Testis (tissue), 3 donors: Measurements from ENCODE around the gene SRD5A1. TPM values are rescaled to one million over a fixed set of nuclear protein-coding genes. Genes with fewer than 3 reads are reported as not detected.

ENCODE experiments used
- DNase-seq: peaks from one replicate; pipeline ENCODE4 v3.0.0-alpha.2; 2019
- H3K27ac ChIP-seq, 2 donors: fragments of 200-600 bp; sonication (generic); one replicate each; pipeline ENCODE4 v1.5.1; 2019
- H3K27me3 ChIP-seq: fragments of 200-600 bp; sonication (generic); one replicate; pipeline ENCODE4 v1.5.1; 2019
- H3K36me3 ChIP-seq: fragments of 200-600 bp; sonication (generic); one replicate; pipeline ENCODE4 v1.5.1; 2017; ENCODE audit warnings: low read depth; ENCODE audit errors: missing control alignments
- H3K4me1 ChIP-seq: fragments of 200-600 bp; sonication (generic); one replicate; pipeline ENCODE4 v1.5.1; 2019
- H3K4me3 ChIP-seq, 2 donors: fragments of 200-600 bp; sonication (generic); one replicate each; pipeline ENCODE4 v1.5.1; 2017 to 2019
- H3K9me3 ChIP-seq: fragments of 200-600 bp; sonication (generic); one replicate; pipeline ENCODE4 v1.5.1; 2017
- CTCF ChIP-seq, 3 experiments: fragments of 450-650 bp in 2 of 3; fragments of 200-600 bp in 1 of 3; sonication (generic) in 1 of 3; IDR thresholded peaks; one replicate each; pipeline ENCODE4 v1.5.1; 2016 to 2019; ENCODE audit warnings: antibody characterized with exemption in 3 of 3, mild to moderate bottlenecking in 2 of 3, moderate library complexity in 1 of 3
- POLR2A ChIP-seq: fragments of 450-650 bp; IDR thresholded peaks from one replicate; pipeline ENCODE4 v1.6.1; 2017; ENCODE audit warnings: antibody characterized with exemption, mild to moderate bottlenecking, moderate library complexity
- WGBS, 2 donors: methylation state at CpG; one replicate each; pipeline ENCODE4 v1.1.5; 2018; 5-methylcytosine and 5-hydroxymethylcytosine counted together
- intact Hi-C: fragments of 100-400 bp; cut with DNase I; formaldehyde crosslinking; loops from one replicate; pipeline ENCODE4 v1.15.1; 2023; ENCODE audit warnings: low total_unique reads
- polyA plus RNA-seq: library from polyadenylated mRNA; stranded (reverse); fragments of 350-450 nt; fragmentation: Illumina TruSeq; extraction: RNeasy Lipid Tissue Mini Kit (QIAGEN cat#74804); gene quantifications from one replicate; pipeline ENCODE4 v1.2.3, GENCODE V29; 2014; ENCODE audit warnings: low read depth, low replicate concordance; ENCODE audit not compliant: insufficient read depth
- total RNA-seq, 2 donors: library from RNA; depleted of rRNA; stranded (reverse); fragments of >200 nt; gene quantifications; one replicate each; pipeline ENCODE4 v1.2.3, GENCODE V29; 2016

SRD5A1 gene
- total and polyA plus RNA-seq, 3 donors from 2014 or later, result 3.8 to 13.9 (median 7.9) TPM

- intact Hi-C loops, result no loop called here
- H3K4me3 ChIP-seq, result no peak overlapping the region
- peak overlapping the region in 1 of 2 donors; percentile 74 for H3K27ac ChIP-seq
- TF ChIP-seq CTCF (IDR thresholded peaks at IDR 0.05), result no peak
- no peak for TF ChIP-seq POLR2A
- H3K9me3 ChIP-seq, result no peaks in the 10 kb centered on the region
- no peak for DNase-seq
- no peaks in the 10 kb centered on the region for H3K36me3 ChIP-seq
- WGBS, 2 donors, result 63 to 65% methylated on average over 11 of the region's 11 CpGs
- H3K4me1 ChIP-seq, result no peaks in the 10 kb centered on the region
- no peaks in the 10 kb centered on the region for H3K27me3 ChIP-seq
Observed at GRCh38 chr5:6704361-6704851, 71.2 kb downstream of the SRD5A1 start.

GRCh38 chr5:6705088-6705487 is 71.8 kb downstream of the SRD5A1 start:
- Histone ChIP-seq H3K36me3 (no peaks in the 10 kb centered on the region), H3K27me3 (no peaks in the 10 kb centered on the region), H3K27ac (no peak overlapping the region), H3K9me3 (no peaks in the 10 kb centered on the region), H3K4me3 (no peak overlapping the region), H3K4me1 (no peaks in the 10 kb centered on the region)
- intact Hi-C loops, result no loop called here
- TF ChIP-seq POLR2A, result no peak
- TF ChIP-seq CTCF (IDR thresholded peaks at IDR 0.05), result no peak
- DNase-seq, result no peak
- WGBS, 2 donors, result 77 to 79% methylated on average over 6 of the region's 6 CpGs

DNA sequence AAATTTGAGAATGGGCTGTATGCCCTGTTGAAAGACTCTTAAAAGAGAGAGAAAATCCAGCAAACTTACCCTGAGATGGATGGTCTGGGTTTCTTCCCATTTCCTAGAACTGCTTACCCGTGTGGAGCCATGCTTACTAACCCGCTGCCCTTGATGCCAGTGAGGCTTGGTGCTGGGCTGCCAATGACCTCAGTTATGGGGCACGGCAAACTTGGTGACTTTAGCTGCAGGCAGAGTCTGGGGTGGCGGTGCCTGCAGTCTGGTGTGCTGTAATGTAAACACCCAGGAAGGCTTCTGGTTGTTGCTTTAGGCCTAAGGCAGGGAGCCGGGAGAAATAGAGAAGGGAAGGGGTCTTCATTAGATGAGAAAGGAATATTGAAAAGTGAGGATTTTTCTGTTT is 72.7 kb downstream of the SRD5A1 start:
- TF ChIP-seq CTCF (IDR thresholded peaks at IDR 0.05) (no peak), POLR2A (no peak)
- H3K4me1 ChIP-seq, result no peaks in the 10 kb centered on the region
- intact Hi-C loops, result no loop called here
- H3K27ac ChIP-seq, result no peak overlapping the region
- no peaks in the 10 kb centered on the region for H3K27me3 ChIP-seq
- no peaks in the 10 kb centered on the region for H3K36me3 ChIP-seq
- WGBS, 2 donors, result 90 to 92% methylated on average over 5 of the region's 5 CpGs
- DNase-seq, result no peak
- H3K9me3 ChIP-seq, result no peaks in the 10 kb centered on the region
- no peak overlapping the region for H3K4me3 ChIP-seq

DNA sequence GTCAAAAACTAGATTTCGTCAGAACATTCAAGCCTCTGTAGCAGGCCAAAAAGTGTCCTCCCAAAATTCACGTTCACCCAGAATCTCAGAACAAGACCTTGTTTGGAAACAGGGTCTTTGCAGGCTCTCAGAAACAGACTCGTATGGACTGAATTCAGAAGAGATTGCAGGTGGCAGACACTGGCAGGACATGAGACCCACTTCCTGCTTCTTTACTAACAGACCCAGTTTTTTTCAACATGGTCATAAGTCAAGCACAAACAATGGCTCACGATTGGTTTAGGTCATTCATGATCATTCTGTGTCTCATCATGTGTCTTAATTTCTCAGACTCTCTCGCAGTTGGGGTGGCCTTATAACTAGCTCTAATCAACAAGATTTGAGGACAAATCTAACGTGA is 74.6 kb downstream of the SRD5A1 start:
- Histone ChIP-seq H3K4me1 (peaks cover 6% of the 10 kb centered on the region), H3K27ac (no peak overlapping the region), H3K36me3 (no peaks in the 10 kb centered on the region), H3K9me3 (no peaks in the 10 kb centered on the region), H3K4me3 (no peak overlapping the region), H3K27me3 (no peaks in the 10 kb centered on the region)
- no peak for DNase-seq
- WGBS, 2 donors, result 69 to 70% methylated on average over 6 of the region's 6 CpGs
- intact Hi-C loops, result no loop called here
- TF ChIP-seq CTCF (IDR thresholded peaks at IDR 0.05) (no peak), POLR2A (no peak)

- intact Hi-C loops, result no loop called here
- Histone ChIP-seq H3K36me3 (no peaks in the 10 kb centered on the region), H3K4me1 (peaks cover 6% of the 10 kb centered on the region), H3K9me3 (no peaks in the 10 kb centered on the region), H3K27me3 (no peaks in the 10 kb centered on the region), H3K4me3 (no peak overlapping the region), H3K27ac (no peak overlapping the region)
- 82 to 90% methylated on average over 1 of the region's 1 CpG for WGBS, 2 donors
- TF ChIP-seq POLR2A (no peak), CTCF (IDR thresholded peaks at IDR 0.05) (no peak)
- DNase-seq, result no peak
Observed at GRCh38 chr5:6708814-6709213, 75.6 kb downstream of the SRD5A1 start.
